CD8-positive, alpha-beta memory T cell (primary cell): ENCODE measurements around the gene MEIS2. TPM values are rescaled to one million over a fixed set of nuclear protein-coding genes. Genes with fewer than 3 reads are reported as not detected.

Experiments
- CTCF ChIA-PET: fragments of 350-600 bp; sonication (Branson Sonifier 250); formaldehyde crosslinking; loops from one replicate; lab custom pipeline; 2021; ENCODE audit warnings: antibody characterized with exemption; lab: Charles Lee
- POLR2A ChIA-PET: fragments of 350-600 bp; sonication (Branson Sonifier 250); formaldehyde crosslinking; loops from one replicate; lab custom pipeline; 2021; ENCODE audit warnings: antibody characterized with exemption; lab: Charles Lee
- DNase-seq, 5 donors: peaks; one replicate each; pipeline versions ENCODE4 v3.0.0 to v3.0.0-alpha.2; 2020 to 2022; ENCODE audit warnings: mixed read lengths in 1 of 5
- H3K27ac ChIP-seq: one replicate; pipeline ENCODE4 v1.7.0; 2013; ENCODE audit warnings: low read depth, mild to moderate bottlenecking, low read length, moderate library complexity
- H3K27me3 ChIP-seq: 2 replicates; pipeline ENCODE4 v1.7.0; 2013; ENCODE audit warnings: low read length, mild to moderate bottlenecking; ENCODE audit not compliant: insufficient read depth, poor library complexity, severe bottlenecking
- H3K36me3 ChIP-seq: 2 replicates; pipeline ENCODE4 v1.7.0; 2013; ENCODE audit warnings: mild to moderate bottlenecking, low read length, moderate library complexity; ENCODE audit not compliant: insufficient read depth
- H3K4me1 ChIP-seq: 2 replicates; pipeline ENCODE4 v1.7.0; 2013; ENCODE audit warnings: mild to moderate bottlenecking, low read length, moderate library complexity; ENCODE audit not compliant: insufficient read depth
- H3K4me3 ChIP-seq: 2 replicates; pipeline ENCODE4 v1.7.0; 2013; ENCODE audit warnings: mild to moderate bottlenecking, low read length
- H3K9me3 ChIP-seq: 2 replicates; pipeline ENCODE4 v1.7.0; 2013; ENCODE audit warnings: mild to moderate bottlenecking, low read length
- H3K27ac Mint-ChIP-seq, 8 donors: one replicate each; pipeline ENCODE4 v1.8.0; 2020 to 2021; ENCODE audit warnings: mixed read lengths in 8 of 8, mild to moderate bottlenecking in 6 of 8, inconsistent platforms in 3 of 8, moderate library complexity in 3 of 8
- H3K27me3 Mint-ChIP-seq, 2 donors: one replicate each; pipeline ENCODE4 v1.8.0; 2020 to 2021; ENCODE audit warnings: mixed read lengths in 2 of 2, mild to moderate bottlenecking in 1 of 2, moderate library complexity in 1 of 2
- H3K36me3 Mint-ChIP-seq, 3 donors: one replicate each; pipeline ENCODE4 v1.8.0; 2020 to 2021; ENCODE audit warnings: mixed read lengths in 3 of 3, inconsistent platforms in 1 of 3, mild to moderate bottlenecking in 1 of 3
- H3K4me1 Mint-ChIP-seq, 3 donors: one replicate each; pipeline ENCODE4 v1.8.0; 2020 to 2021; ENCODE audit warnings: mixed read lengths in 3 of 3, inconsistent platforms in 1 of 3, mild to moderate bottlenecking in 1 of 3
- H3K4me3 Mint-ChIP-seq, 7 donors: one replicate each; pipeline ENCODE4 v1.8.0; 2020 to 2021; ENCODE audit warnings: mixed read lengths in 7 of 7, mild to moderate bottlenecking in 6 of 7, moderate library complexity in 4 of 7, inconsistent platforms in 2 of 7
- H3K9me3 Mint-ChIP-seq, 5 donors: one replicate each; pipeline ENCODE4 v1.8.0; 2020 to 2022; ENCODE audit warnings: mixed read lengths in 5 of 5, mild to moderate bottlenecking in 3 of 5, moderate library complexity in 2 of 5, inconsistent platforms in 1 of 5
- polyA plus RNA-seq: library from polyadenylated mRNA; unstranded; fragments of 300-500 nt; fragmentation: Illumina TruSeq; gene quantifications from one replicate; pipeline ENCODE4 v1.2.3, GENCODE V29; 2021
- total RNA-seq, 2 experiments: library from RNA; stranded (reverse); gene quantifications; one replicate each; pipeline ENCODE4 v1.2.3, GENCODE V29; 2021

MEIS2 gene
- total and polyA plus RNA-seq, 3 experiments from 2014 or later, result not detected

DNA sequence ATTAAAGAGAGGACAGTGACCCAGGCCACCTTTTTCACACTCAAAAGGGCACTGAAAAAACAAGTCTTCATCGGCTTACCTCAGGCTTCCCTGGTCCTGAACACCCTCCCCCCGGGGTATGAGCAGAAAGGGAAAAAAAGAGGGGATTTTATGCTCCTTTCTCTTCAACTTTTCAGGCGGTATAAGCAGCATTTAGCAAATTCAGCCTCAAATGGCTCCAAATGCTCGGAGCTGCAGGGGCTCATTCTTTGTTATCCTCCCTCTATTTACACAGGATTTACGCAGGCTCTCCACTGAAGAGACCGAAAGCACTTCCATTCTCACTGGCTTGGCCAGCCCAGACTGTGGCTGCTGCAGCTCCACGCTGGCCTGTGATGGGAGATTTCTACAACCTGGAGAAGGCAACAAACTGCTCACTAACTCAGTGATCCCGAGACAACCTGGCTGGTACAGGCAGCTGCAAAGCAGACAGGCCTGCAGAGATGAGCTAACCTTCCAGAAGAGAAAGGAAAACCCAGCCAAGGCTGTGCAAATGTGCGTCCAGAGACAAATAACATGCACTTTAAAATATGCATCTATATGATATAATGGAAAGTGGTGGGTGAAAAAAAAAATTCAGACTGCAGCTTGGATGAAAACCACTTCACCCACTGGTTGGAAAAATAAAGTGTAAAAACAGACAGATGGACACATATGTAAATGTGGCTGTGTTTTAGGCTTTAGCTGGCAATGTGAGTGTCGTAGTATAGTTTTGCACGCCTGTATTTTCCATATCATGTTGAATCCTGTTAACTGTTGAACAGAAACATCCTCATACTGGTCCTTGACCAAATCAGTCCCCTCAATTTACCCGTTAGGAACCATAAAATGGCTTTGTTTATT, 54.2 kb downstream of the MEIS2 start:
- no peaks in the 10 kb centered on the region for H3K36me3 Mint-ChIP-seq
- Histone ChIP-seq H3K9me3 (no peaks in the 10 kb centered on the region), H3K4me3 (no peak overlapping the region), H3K27ac (no peak overlapping the region), H3K36me3 (no peaks in the 10 kb centered on the region), H3K27me3 (no peaks in the 10 kb centered on the region), H3K4me1 (no peaks in the 10 kb centered on the region)
- no peaks in the 10 kb centered on the region for H3K4me1 Mint-ChIP-seq
- POLR2A ChIA-PET, result no interaction called here
- no peak overlapping the region for H3K4me3 Mint-ChIP-seq
- H3K27me3 Mint-ChIP-seq, result peaks cover 0 to 6% of the 10 kb centered on the region in 2 donors
- no peak overlapping the region for H3K27ac Mint-ChIP-seq
- DNase-seq, result no peak
- no peaks in the 10 kb centered on the region for H3K9me3 Mint-ChIP-seq
- CTCF ChIA-PET, result no interaction called here

DNA sequence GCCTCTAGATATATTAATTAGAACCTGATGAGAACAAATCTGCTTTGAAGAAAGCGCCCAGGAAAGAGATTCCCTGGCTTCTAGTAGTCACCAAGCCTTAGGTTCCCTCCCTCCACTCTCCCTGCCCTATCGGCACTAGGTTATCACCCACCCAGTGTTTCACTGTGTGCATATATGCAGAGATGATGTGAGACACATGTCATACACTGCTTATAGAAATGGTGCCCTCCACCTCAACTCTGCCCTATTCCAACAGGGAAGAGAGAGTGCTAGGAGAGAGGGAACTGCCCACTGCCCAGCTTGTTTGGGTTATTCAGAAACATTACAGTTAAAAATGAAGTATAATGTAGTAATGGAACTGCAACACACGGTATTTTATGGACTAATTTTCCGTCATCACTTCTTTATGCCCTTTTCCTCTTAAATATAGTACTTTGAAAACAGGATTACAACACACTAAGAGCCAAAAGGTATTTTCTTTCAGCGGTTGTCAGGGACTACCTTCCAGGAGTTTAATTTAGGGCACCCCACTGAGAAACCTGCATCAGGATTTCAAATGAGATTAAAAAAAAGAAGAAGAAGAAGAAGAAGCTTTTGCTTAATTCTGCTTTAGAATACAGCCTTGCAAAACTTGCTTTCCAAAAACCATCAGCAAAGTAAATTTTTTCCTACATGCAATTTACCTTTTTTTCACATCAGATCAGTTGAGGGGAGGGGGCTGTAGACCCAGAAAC, 55.3 kb downstream of the MEIS2 start:
- no peaks in the 10 kb centered on the region for H3K27me3 ChIP-seq
- POLR2A ChIA-PET, result no interaction called here
- H3K4me1 Mint-ChIP-seq, result no peaks in the 10 kb centered on the region
- no peak overlapping the region for H3K27ac ChIP-seq
- no peak overlapping the region for H3K27ac Mint-ChIP-seq
- DNase-seq, result no peak
- no peak overlapping the region for H3K4me3 ChIP-seq
- no peak overlapping the region for H3K4me3 Mint-ChIP-seq
- no peaks in the 10 kb centered on the region for H3K9me3 ChIP-seq
- H3K9me3 Mint-ChIP-seq, result no peaks in the 10 kb centered on the region
- H3K4me1 ChIP-seq, result no peaks in the 10 kb centered on the region
- H3K36me3 ChIP-seq, result no peaks in the 10 kb centered on the region
- H3K36me3 Mint-ChIP-seq, result no peaks in the 10 kb centered on the region
- CTCF ChIA-PET, result no interaction called here
- H3K27me3 Mint-ChIP-seq, result peaks cover 0 to 6% of the 10 kb centered on the region in 2 donors

DNA sequence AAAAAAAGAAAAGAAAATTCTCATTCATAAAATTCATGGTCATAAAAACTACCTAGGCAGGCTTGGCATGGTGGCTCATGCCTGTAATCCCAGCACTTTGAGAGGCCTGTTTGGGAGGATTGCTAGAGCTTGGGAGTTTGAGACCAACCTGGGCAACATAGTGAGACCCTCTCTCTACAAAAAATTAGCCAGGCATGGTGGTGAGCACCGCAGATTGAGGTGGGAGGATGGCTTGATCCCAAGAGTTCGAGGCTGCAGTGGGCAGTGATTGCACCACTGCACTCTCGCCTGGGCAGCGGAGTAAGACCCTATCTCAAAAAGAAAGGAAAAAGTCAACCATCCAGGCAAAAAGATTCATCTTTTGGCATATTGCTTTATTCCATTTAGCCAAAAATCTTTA, 58.5 kb downstream of the MEIS2 start:
- Mint-ChIP-seq H3K36me3 (no peaks in the 10 kb centered on the region), H3K27me3 (peaks cover 2 to 6% of the 10 kb centered on the region in 2 donors), H3K4me1 (no peaks in the 10 kb centered on the region), H3K27ac (no peak overlapping the region), H3K4me3 (no peak overlapping the region), H3K9me3 (no peaks in the 10 kb centered on the region)
- H3K27me3 ChIP-seq, result no peaks in the 10 kb centered on the region
- no peak overlapping the region for H3K4me3 ChIP-seq
- no peak overlapping the region for H3K27ac ChIP-seq
- H3K9me3 ChIP-seq, result no peaks in the 10 kb centered on the region
- H3K4me1 ChIP-seq, result no peaks in the 10 kb centered on the region
- ChIA-PET POLR2A (no interaction called here), CTCF (no interaction called here)
- no peaks in the 10 kb centered on the region for H3K36me3 ChIP-seq
- no peak for DNase-seq

DNA sequence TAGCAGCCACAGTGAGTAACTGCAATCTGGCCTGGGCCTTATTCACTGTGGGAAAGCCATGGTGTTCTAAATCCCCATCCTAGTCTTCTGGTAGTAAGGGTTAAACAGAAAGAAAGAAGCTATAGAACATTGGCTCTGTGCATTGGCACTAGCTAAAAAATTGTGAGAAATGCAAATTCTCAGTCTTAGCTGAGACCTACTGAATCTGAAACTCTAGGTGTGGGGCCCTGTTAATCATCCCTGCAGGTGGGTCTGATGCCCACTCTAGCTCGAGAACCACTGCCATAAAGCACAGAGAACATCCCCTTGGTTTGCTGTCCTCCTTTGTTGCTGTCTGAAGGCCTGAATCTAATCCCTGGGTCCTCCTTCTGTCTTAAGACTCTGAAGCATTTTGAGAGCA, 59.3 kb downstream of the MEIS2 start:
- no peaks in the 10 kb centered on the region for H3K9me3 ChIP-seq
- ChIA-PET CTCF (no interaction called here), POLR2A (no interaction called here)
- H3K4me3 Mint-ChIP-seq, result no peak overlapping the region
- no peaks in the 10 kb centered on the region for H3K4me1 ChIP-seq
- no peak overlapping the region for H3K4me3 ChIP-seq
- H3K36me3 ChIP-seq, result no peaks in the 10 kb centered on the region
- peaks cover 1 to 2% of the 10 kb centered on the region in 2 donors for H3K27me3 Mint-ChIP-seq
- H3K27me3 ChIP-seq, result no peaks in the 10 kb centered on the region
- H3K36me3 Mint-ChIP-seq, result no peaks in the 10 kb centered on the region
- H3K27ac Mint-ChIP-seq, result no peak overlapping the region
- DNase-seq, result no peak
- H3K27ac ChIP-seq, result no peak overlapping the region
- no peaks in the 10 kb centered on the region for H3K9me3 Mint-ChIP-seq
- H3K4me1 Mint-ChIP-seq, result no peaks in the 10 kb centered on the region

DNA sequence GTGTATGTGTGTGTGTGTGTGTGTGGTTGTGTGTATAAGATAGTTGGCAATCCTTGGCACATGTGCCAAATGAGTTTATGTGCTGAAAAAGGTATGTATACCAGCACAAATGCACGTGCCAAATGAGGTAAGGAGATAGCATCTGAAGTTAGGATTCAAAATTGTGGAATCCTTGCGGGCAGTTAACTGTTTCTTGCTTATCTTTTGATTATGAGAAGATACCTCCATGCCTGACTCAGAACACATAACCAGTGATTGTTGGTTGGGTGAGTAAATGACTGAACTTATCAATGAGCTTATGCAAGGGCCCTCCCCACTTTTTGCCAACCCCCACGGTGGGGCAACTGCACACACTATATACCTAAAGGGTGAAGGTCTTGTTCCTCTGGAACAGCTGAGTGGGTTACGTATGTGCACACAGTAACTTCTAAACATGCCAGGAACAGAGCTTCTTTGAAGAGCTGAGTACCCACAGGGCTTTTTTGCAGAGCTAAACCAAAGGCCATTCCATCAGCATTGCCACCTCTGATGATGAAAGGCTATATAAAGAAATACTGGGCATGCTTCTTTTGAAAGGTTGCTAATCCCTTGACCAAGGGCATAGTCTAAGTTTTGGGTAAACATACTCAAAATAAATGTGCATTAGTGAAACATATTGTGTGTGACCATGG, 60.1 kb downstream of the MEIS2 start:
- Histone ChIP-seq H3K9me3 (no peaks in the 10 kb centered on the region), H3K4me1 (no peaks in the 10 kb centered on the region), H3K4me3 (no peak overlapping the region), H3K27ac (no peak overlapping the region), H3K27me3 (no peaks in the 10 kb centered on the region), H3K36me3 (no peaks in the 10 kb centered on the region)
- POLR2A ChIA-PET, result no interaction called here
- Mint-ChIP-seq H3K4me1 (no peaks in the 10 kb centered on the region), H3K27me3 (peaks cover 0 to 2% of the 10 kb centered on the region in 2 donors), H3K27ac (no peak overlapping the region), H3K4me3 (no peak overlapping the region), H3K9me3 (no peaks in the 10 kb centered on the region), H3K36me3 (no peaks in the 10 kb centered on the region)
- no peak for DNase-seq
- CTCF ChIA-PET, result no interaction called here

DNA sequence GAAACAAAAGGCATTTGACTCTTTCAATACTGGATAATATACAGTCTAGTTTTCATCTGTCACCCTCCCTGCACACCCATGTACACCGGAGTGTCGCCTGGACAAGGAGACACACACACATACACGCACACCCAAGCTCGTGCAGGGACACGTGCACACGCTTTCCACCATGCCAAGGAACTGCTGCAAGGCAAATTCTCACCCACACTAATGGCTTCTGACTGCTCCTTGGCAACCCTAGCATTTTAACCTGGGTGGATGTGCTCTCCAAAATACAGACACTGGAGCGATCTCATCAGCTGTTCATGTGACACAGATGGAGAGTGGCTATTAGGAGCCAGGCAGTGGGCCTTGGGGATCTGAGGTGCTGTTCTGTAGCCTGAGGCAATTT, 61.6 kb downstream of the MEIS2 start:
- Histone ChIP-seq H3K27ac (no peak overlapping the region), H3K9me3 (no peaks in the 10 kb centered on the region), H3K27me3 (no peaks in the 10 kb centered on the region), H3K36me3 (no peaks in the 10 kb centered on the region), H3K4me1 (no peaks in the 10 kb centered on the region), H3K4me3 (no peak overlapping the region)
- Mint-ChIP-seq H3K36me3 (no peaks in the 10 kb centered on the region), H3K27me3 (peaks cover 0 to 6% of the 10 kb centered on the region in 2 donors), H3K27ac (no peak overlapping the region), H3K4me3 (no peak overlapping the region), H3K4me1 (no peaks in the 10 kb centered on the region), H3K9me3 (peaks cover 0 to 2% (median 0%) of the 10 kb centered on the region in 5 donors)
- no peak for DNase-seq
- ChIA-PET CTCF (no interaction called here), POLR2A (no interaction called here)

DNA sequence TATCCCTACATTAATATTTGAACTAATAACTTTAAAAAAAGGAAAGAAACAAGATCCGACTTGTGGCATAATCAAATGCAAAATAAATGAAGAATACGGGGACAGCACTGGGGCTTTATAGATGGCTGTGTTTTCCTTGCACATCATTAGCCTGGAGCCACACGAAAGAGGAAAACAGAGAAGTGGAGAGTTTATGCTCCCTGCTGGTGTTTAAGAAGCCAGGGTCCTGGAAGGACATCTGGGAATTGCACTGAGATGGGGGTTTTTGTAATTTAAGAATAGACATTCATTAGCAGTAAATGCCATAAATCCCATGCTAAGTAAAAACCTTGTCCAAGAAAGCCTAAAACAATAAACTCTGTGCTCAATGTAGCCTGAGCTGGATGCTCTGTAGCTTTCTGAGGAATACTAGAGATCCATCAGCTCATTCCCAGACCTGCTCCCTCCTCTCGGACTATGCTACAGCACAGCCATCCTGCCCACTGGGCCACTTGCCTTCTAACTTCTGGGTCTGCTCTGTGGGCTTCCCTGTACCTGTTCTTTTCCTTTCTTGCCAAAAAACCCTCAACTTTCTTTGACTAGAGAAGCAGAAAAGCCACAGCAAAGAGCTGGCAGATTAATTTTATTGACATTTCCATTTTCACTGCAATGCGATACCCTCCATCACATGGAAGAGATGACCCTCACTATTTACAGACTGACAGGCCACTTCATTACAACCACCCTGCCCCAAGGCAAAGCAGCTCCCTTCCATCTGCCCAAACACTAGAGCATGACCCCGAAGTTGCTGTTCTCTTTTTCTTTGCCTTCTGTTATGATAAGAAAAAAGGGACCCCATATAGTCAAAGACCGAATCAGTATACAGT, 62.3 kb downstream of the MEIS2 start:
- Mint-ChIP-seq H3K4me3 (no peak overlapping the region), H3K27me3 (peaks cover 0 to 6% of the 10 kb centered on the region in 2 donors), H3K27ac (no peak overlapping the region), H3K36me3 (no peaks in the 10 kb centered on the region), H3K4me1 (no peaks in the 10 kb centered on the region), H3K9me3 (peaks cover 0 to 2% (median 0%) of the 10 kb centered on the region in 5 donors)
- ChIA-PET CTCF (no interaction called here), POLR2A (no interaction called here)
- H3K9me3 ChIP-seq, result no peaks in the 10 kb centered on the region
- no peak overlapping the region for H3K4me3 ChIP-seq
- H3K27me3 ChIP-seq, result no peaks in the 10 kb centered on the region
- no peaks in the 10 kb centered on the region for H3K36me3 ChIP-seq
- no peaks in the 10 kb centered on the region for H3K4me1 ChIP-seq
- DNase-seq, result no peak
- H3K27ac ChIP-seq, result no peak overlapping the region
